Mesothelial cell of epicardium (in vitro differentiated cells): ENCODE measurements around the gene ANKRD22. TPM values are rescaled to one million over a fixed set of nuclear protein-coding genes. Genes with fewer than 3 reads are reported as not detected.

ENCODE experiments used
- DNase-seq, 2 experiments: peaks; one replicate each; pipeline ENCODE4 v3.0.0; 2021; ENCODE audit warnings: low spot score in 2 of 2; ENCODE audit not compliant: unreplicated experiment in 2 of 2
- H3K27ac Mint-ChIP-seq: 2 replicates; pipeline ENCODE4 v1.8.0; 2021; ENCODE audit warnings: mixed read lengths
- H3K27me3 Mint-ChIP-seq: 2 replicates; pipeline ENCODE4 v1.8.0; 2021; ENCODE audit warnings: low read depth, mixed read lengths
- H3K36me3 Mint-ChIP-seq: 2 replicates; pipeline ENCODE4 v1.8.0; 2021; ENCODE audit warnings: mixed read lengths
- H3K4me1 Mint-ChIP-seq: 2 replicates; pipeline ENCODE4 v1.8.0; 2021; ENCODE audit warnings: mixed read lengths
- H3K4me3 Mint-ChIP-seq: 2 replicates; pipeline ENCODE4 v1.8.0; 2021; ENCODE audit warnings: mild to moderate bottlenecking, moderate library complexity, mixed read lengths
- H3K9me3 Mint-ChIP-seq: 2 replicates; pipeline ENCODE4 v1.8.0; 2021; ENCODE audit warnings: mixed read lengths
- CTCF ChIP-seq: fragments of 200-600 bp; sonication (generic); IDR thresholded peaks from one replicate; pipeline ENCODE4 v1.5.0; 2021; ENCODE audit warnings: antibody characterized with exemption; ENCODE audit not compliant: unreplicated experiment
- total RNA-seq: library from RNA; stranded (reverse); gene quantifications from 3 replicates; pipeline ENCODE4 v1.2.1, GENCODE V29; 2021

Gene ANKRD22
- total RNA-seq, 1 donor from 2014 or later: 0.63 TPM

- DNase-seq: no peak
- no peak for TF ChIP-seq CTCF
- Mint-ChIP-seq H3K27ac (no peak overlapping the region), H3K4me1 (no peaks in the 10 kb centered on the region), H3K27me3 (peaks cover 32% of the 10 kb centered on the region), H3K36me3 (no peaks in the 10 kb centered on the region), H3K4me3 (no peak overlapping the region), H3K9me3 (peaks cover 5% of the 10 kb centered on the region)
Observed at GRCh38 chr10:88873757-88874156, 22.1 kb upstream of the ANKRD22 start.

- Mint-ChIP-seq H3K4me3 (no peak overlapping the region), H3K4me1 (peaks cover 6% of the 10 kb centered on the region), H3K36me3 (no peaks in the 10 kb centered on the region), H3K27ac (no peak overlapping the region), H3K27me3 (peaks cover 7% of the 10 kb centered on the region), H3K9me3 (peaks cover 5% of the 10 kb centered on the region)
- TF ChIP-seq CTCF: no peak
- no peak for DNase-seq
Observed at GRCh38 chr10:88870089-88870488, 18.4 kb upstream of the ANKRD22 start.

GRCh38 chr10:88866454-88866853, 14.8 kb upstream of the ANKRD22 start:
- TF ChIP-seq CTCF: no peak
- no peak for DNase-seq
- H3K36me3 Mint-ChIP-seq: no peaks in the 10 kb centered on the region
- peaks cover 2% of the 10 kb centered on the region for H3K9me3 Mint-ChIP-seq
- H3K4me3 Mint-ChIP-seq: no peak overlapping the region
- H3K4me1 Mint-ChIP-seq: peaks cover 6% of the 10 kb centered on the region
- peaks cover 20% of the 10 kb centered on the region for H3K27me3 Mint-ChIP-seq
- H3K27ac Mint-ChIP-seq: no peak overlapping the region

- no peak for DNase-seq
- no peaks in the 10 kb centered on the region for H3K9me3 Mint-ChIP-seq
- H3K27ac Mint-ChIP-seq: no peak overlapping the region
- no peaks in the 10 kb centered on the region for H3K36me3 Mint-ChIP-seq
- H3K4me1 Mint-ChIP-seq: peaks cover 6% of the 10 kb centered on the region
- H3K27me3 Mint-ChIP-seq: peaks cover 20% of the 10 kb centered on the region
- TF ChIP-seq CTCF: no peak
- no peak overlapping the region for H3K4me3 Mint-ChIP-seq
Observed at GRCh38 chr10:88865281-88865876, 13.7 kb upstream of the ANKRD22 start.

- H3K4me1 Mint-ChIP-seq: peaks cover 14% of the 10 kb centered on the region
- no peak overlapping the region for H3K27ac Mint-ChIP-seq
- no peaks in the 10 kb centered on the region for H3K9me3 Mint-ChIP-seq
- H3K27me3 Mint-ChIP-seq: peaks cover 20% of the 10 kb centered on the region
- no peaks in the 10 kb centered on the region for H3K36me3 Mint-ChIP-seq
- no peak overlapping the region for H3K4me3 Mint-ChIP-seq
- no peak for TF ChIP-seq CTCF
- no peak for DNase-seq
Observed at GRCh38 chr10:88861036-88861435, 9.4 kb upstream of the ANKRD22 start.

GRCh38 chr10:88858491-88858890, 6.8 kb upstream of the ANKRD22 start:
- Mint-ChIP-seq H3K36me3 (no peaks in the 10 kb centered on the region), H3K27me3 (peaks cover 10% of the 10 kb centered on the region), H3K9me3 (no peaks in the 10 kb centered on the region), H3K27ac (no peak overlapping the region), H3K4me1 (peaks cover 22% of the 10 kb centered on the region), H3K4me3 (no peak overlapping the region)
- no peak for TF ChIP-seq CTCF
- DNase-seq: no peak
